Progenitor cell of endocrine pancreas (in vitro differentiated cells): ENCODE results near the gene DBX1. TPM values are rescaled to one million over a fixed set of nuclear protein-coding genes. Genes with fewer than 3 reads are reported as not detected.

Experiments
- DNase-seq: peaks from one replicate; pipeline ENCODE4 v3.0.0; 2021; ENCODE audit warnings: low spot score; ENCODE audit not compliant: unreplicated experiment
- H3K27ac Mint-ChIP-seq: 2 replicates; pipeline ENCODE4 v1.8.0; 2021; ENCODE audit warnings: mild to moderate bottlenecking, moderate library complexity, mixed read lengths
- H3K27me3 Mint-ChIP-seq: 2 replicates; pipeline ENCODE4 v1.8.0; 2021; ENCODE audit warnings: mixed read lengths
- H3K36me3 Mint-ChIP-seq: 2 replicates; pipeline ENCODE4 v1.8.0; 2022; ENCODE audit warnings: mixed read lengths; ENCODE audit not compliant: insufficient read depth
- H3K4me1 Mint-ChIP-seq: 2 replicates; pipeline ENCODE4 v1.8.0; 2021; ENCODE audit warnings: low read depth, mixed read lengths
- H3K4me3 Mint-ChIP-seq: 2 replicates; pipeline ENCODE4 v1.8.0; 2021; ENCODE audit warnings: low read depth, mild to moderate bottlenecking, moderate library complexity, mixed read lengths
- H3K9me3 Mint-ChIP-seq: 2 replicates; pipeline ENCODE4 v1.8.0; 2021; ENCODE audit warnings: low read depth, mixed read lengths
- total RNA-seq: library from RNA; stranded (reverse); gene quantifications from 2 replicates; pipeline ENCODE4 v1.2.1, GENCODE V29; 2021
- TF ChIP-seq, protein P1 (sequence below): fragments of 200-600 bp; sonication (generic); IDR thresholded peaks from one replicate; pipeline ENCODE4 v1.5.0; 2021; ENCODE audit warnings: antibody characterized with exemption, mild to moderate bottlenecking; ENCODE audit not compliant: unreplicated experiment

The DBX1 gene
- total RNA-seq, 1 donor from 2014 or later: not detected

DNA sequence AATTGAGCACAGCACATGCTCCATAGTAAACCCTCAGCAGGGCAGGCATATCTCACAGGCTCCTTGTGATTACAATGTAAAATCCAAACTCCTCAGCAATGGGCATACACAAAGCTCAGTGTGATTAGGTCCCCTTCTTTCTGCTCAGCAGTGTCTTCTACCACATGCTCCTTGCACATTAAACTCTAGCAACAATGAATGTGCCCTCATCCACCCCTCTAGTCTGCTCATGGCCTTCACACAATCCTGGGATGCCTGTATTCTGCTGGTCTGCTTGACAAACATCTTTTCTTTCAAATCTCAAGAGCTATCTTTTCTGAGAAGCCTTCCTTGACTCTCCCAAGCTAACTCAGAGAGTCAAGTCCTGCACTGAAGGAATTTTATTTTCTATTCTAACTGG is 32.4 kb upstream of the DBX1 start:
- Mint-ChIP-seq H3K36me3 (no peaks in the 10 kb centered on the region), H3K4me1 (no peaks in the 10 kb centered on the region), H3K27me3 (peaks cover 3% of the 10 kb centered on the region), H3K27ac (no peak overlapping the region), H3K4me3 (no peak overlapping the region), H3K9me3 (no peaks in the 10 kb centered on the region)
- DNase-seq: no peak
- TF ChIP-seq, protein P1, sequence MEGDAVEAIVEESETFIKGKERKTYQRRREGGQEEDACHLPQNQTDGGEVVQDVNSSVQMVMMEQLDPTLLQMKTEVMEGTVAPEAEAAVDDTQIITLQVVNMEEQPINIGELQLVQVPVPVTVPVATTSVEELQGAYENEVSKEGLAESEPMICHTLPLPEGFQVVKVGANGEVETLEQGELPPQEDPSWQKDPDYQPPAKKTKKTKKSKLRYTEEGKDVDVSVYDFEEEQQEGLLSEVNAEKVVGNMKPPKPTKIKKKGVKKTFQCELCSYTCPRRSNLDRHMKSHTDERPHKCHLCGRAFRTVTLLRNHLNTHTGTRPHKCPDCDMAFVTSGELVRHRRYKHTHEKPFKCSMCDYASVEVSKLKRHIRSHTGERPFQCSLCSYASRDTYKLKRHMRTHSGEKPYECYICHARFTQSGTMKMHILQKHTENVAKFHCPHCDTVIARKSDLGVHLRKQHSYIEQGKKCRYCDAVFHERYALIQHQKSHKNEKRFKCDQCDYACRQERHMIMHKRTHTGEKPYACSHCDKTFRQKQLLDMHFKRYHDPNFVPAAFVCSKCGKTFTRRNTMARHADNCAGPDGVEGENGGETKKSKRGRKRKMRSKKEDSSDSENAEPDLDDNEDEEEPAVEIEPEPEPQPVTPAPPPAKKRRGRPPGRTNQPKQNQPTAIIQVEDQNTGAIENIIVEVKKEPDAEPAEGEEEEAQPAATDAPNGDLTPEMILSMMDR: no peak

DNA sequence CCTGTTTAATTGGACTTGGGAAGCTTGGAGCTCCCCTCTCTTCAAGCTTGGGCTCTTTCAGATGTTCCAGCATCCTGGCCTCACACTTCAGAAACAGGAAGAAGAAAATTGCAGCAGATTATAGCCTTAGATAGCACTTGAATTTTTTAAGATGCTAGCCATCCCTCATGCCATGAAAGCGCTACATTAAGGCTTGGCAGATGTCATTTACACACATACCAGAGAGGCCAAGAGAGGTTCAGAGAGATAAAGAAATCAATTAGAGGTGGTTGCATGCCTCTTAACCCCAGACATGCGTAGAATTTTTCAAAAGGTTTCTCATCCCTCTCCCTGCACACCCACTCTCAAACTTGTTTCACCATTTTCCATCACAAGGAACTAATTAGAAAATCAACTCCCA is 31.9 kb upstream of the DBX1 start:
- no peak for DNase-seq
- Mint-ChIP-seq H3K4me1 (no peaks in the 10 kb centered on the region), H3K9me3 (no peaks in the 10 kb centered on the region), H3K4me3 (no peak overlapping the region), H3K27me3 (peaks cover 5% of the 10 kb centered on the region), H3K27ac (no peak overlapping the region), H3K36me3 (no peaks in the 10 kb centered on the region)
- TF ChIP-seq, protein P1: no peak

DNA sequence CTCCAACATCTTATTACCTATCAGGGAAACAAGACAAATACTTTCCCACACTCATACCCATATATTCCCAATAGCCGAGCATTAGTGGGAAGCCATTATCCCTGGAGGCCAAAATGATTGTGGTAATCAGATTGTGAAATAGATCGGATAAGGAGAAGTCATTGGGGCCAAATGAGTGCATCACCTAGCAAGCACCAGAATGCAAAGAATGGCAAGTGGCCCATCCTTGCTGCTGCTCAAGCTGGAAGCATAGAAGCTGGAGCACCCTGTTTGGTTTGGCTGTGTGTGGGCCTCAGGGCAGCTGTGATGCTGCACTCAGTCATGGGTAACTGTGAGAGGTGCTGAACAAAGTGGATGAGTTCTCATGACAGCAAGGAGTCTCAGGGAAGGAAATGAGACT is 18.7 kb upstream of the DBX1 start:
- no peaks in the 10 kb centered on the region for H3K9me3 Mint-ChIP-seq
- H3K27me3 Mint-ChIP-seq: peaks cover 36% of the 10 kb centered on the region
- TF ChIP-seq, protein P1: no peak
- no peaks in the 10 kb centered on the region for H3K4me1 Mint-ChIP-seq
- H3K4me3 Mint-ChIP-seq: no peak overlapping the region
- no peak for DNase-seq
- no peak overlapping the region for H3K27ac Mint-ChIP-seq
- H3K36me3 Mint-ChIP-seq: no peaks in the 10 kb centered on the region

DNA sequence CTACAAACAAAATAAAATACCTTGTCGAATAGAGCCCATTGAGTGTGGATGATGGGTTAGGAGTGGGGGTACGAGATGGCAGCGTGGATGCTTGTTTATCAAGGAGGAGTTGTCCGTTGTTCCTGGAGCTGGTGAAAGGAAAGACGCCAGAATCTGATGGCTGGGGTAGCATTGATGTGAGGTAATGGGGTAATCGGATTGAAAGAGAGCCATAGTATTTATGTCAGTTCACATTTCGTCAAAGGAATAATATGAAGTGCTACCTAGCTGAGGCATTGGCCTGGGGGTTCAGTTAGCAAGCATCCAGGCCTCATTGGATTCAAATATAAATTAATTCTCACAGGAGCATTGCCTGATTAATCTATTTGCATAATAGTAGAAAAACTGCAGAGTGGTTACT is 16.9 kb upstream of the DBX1 start:
- Mint-ChIP-seq H3K4me3 (no peak overlapping the region), H3K27me3 (peaks cover 45% of the 10 kb centered on the region), H3K4me1 (no peaks in the 10 kb centered on the region), H3K9me3 (no peaks in the 10 kb centered on the region), H3K36me3 (no peaks in the 10 kb centered on the region), H3K27ac (no peak overlapping the region)
- no peak for DNase-seq
- TF ChIP-seq, protein P1: no peak

DNA sequence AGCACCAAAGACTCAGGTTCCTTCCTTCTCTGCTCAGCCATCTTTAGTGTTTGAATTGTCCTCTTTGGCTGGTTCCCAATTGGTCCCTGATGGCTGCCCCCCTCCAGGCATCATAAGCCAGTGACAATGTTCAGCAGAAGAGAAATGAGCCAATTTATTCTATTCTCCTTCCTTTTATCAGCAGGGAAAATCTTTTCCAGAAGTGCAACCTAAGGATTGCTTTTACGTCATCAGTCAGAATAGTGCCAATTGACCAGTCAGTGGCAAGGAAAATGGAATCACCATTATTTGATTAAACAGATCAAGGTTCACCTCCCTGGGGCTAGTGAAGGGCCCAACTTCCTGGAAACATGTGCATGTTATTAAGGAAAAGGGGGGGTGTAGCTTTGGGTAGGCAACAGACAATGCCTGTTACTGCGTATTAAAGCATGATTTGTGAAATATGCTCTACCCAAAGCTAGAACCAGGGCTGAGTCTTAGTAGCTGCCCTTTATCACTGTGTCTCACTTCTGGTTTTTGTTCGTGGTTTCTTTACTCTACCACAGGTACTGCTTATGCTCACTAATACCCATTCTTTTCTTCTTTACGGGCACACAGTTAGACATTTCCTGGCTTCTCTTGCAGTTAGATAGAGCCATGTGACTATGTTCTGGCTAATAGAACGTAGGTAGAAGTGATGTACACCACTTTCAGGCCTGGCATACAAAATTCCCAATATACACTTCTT is 12.6 kb upstream of the DBX1 start:
- Mint-ChIP-seq H3K4me1 (no peaks in the 10 kb centered on the region), H3K36me3 (no peaks in the 10 kb centered on the region), H3K4me3 (no peak overlapping the region), H3K27ac (no peak overlapping the region), H3K27me3 (peaks cover 49% of the 10 kb centered on the region), H3K9me3 (peaks cover 5% of the 10 kb centered on the region)
- TF ChIP-seq, protein P1: no peak
- DNase-seq: no peak
